WTC11 (cell line): Measurements from ENCODE around the gene ICA1. TPM values are rescaled to one million over a fixed set of nuclear protein-coding genes. Genes with fewer than 3 reads are reported as not detected.

ENCODE experiments used
- ATAC-seq: fragments of 200-7000 bp; cut with Tn5 transposase; 2 replicates; pipeline ENCODE4 v1.10.0; 2021; ENCODE audit warnings: mild to moderate bottlenecking, moderate library complexity
- CTCF ChIA-PET: fragments of 300-600 bp; sonication (Branson Sonifier 250); formaldehyde crosslinking; loops from one replicate; lab custom pipeline; 2021; ENCODE audit warnings: antibody characterized with exemption; lab: Charles Lee
- POLR2A ChIA-PET: fragments of 350-600 bp; sonication (Branson Sonifier 250); formaldehyde crosslinking; loops from one replicate; lab custom pipeline; 2021; ENCODE audit warnings: antibody characterized with exemption; lab: Charles Lee
- DNase-seq: peaks from one replicate; pipeline ENCODE4 v3.0.0; 2021; ENCODE audit warnings: low spot score
- H3K27ac Mint-ChIP-seq: 2 replicates; pipeline ENCODE4 v1.8.0; 2021; ENCODE audit warnings: mixed read lengths
- H3K27me3 Mint-ChIP-seq: 2 replicates; pipeline ENCODE4 v1.8.0; 2021; ENCODE audit warnings: low read depth, mild to moderate bottlenecking, moderate library complexity, mixed read lengths
- H3K36me3 Mint-ChIP-seq: 2 replicates; pipeline ENCODE4 v1.8.0; 2021; ENCODE audit warnings: mixed read lengths
- H3K4me1 Mint-ChIP-seq: 2 replicates; pipeline ENCODE4 v1.8.0; 2022; ENCODE audit warnings: mixed read lengths
- H3K4me3 Mint-ChIP-seq: 2 replicates; pipeline ENCODE4 v1.8.0; 2021; ENCODE audit warnings: mild to moderate bottlenecking, moderate library complexity, mixed read lengths
- H3K9me3 Mint-ChIP-seq: 2 replicates; pipeline ENCODE4 v1.8.0; 2021; ENCODE audit warnings: mixed read lengths
- EMX1 ChIP-seq: fragments of 250-450 bp; sonication (Bioruptor Pico); IDR thresholded peaks from 2 replicates; pipeline ENCODE4 v1.8.0; 2021; ENCODE audit warnings: mild to moderate bottlenecking
- FOXK1 ChIP-seq: sonication (generic); formaldehyde crosslinking; IDR thresholded peaks from 2 replicates; pipeline ENCODE4 v1.8.0; 2022; ENCODE audit warnings: mild to moderate bottlenecking, moderate library complexity, missing genetic modification reagents
- GABPB1 ChIP-seq: sonication (generic); formaldehyde crosslinking; IDR thresholded peaks from 2 replicates; pipeline ENCODE4 v1.8.1; 2023; ENCODE audit warnings: mild to moderate bottlenecking, missing genetic modification reagents
- JAZF1 ChIP-seq: fragments of 250-450 bp; sonication (Bioruptor Pico); IDR thresholded peaks from 2 replicates; pipeline ENCODE4 v1.9.0; 2021; ENCODE audit warnings: moderate library complexity, mild to moderate bottlenecking, inconsistent platforms
- MYBL2 ChIP-seq: sonication (generic); formaldehyde crosslinking; IDR thresholded peaks from 2 replicates; pipeline ENCODE4 v1.8.1; 2023; ENCODE audit warnings: mild to moderate bottlenecking, moderate library complexity, missing genetic modification reagents
- NR1H2 ChIP-seq: sonication (generic); formaldehyde crosslinking; IDR thresholded peaks from 2 replicates; pipeline ENCODE4 v1.9.0; 2021; ENCODE audit warnings: mild to moderate bottlenecking, moderate library complexity, missing genetic modification reagents
- RELA ChIP-seq: sonication (generic); formaldehyde crosslinking; IDR thresholded peaks from 2 replicates; pipeline ENCODE4 v1.8.1; 2022; ENCODE audit warnings: missing genetic modification reagents, mild to moderate bottlenecking, borderline replicate concordance
- RORB ChIP-seq: fragments of 250-450 bp; sonication (Bioruptor Pico); IDR thresholded peaks from 2 replicates; pipeline ENCODE4 v1.9.0; 2021; ENCODE audit warnings: mild to moderate bottlenecking
- SOX15 ChIP-seq: fragments of 250-450 bp; sonication (Bioruptor Pico); IDR thresholded peaks from 2 replicates; pipeline ENCODE4 v1.9.0; 2021; ENCODE audit warnings: mild to moderate bottlenecking
- ZNF671 ChIP-seq: fragments of 250-450 bp; sonication (Bioruptor Pico); IDR thresholded peaks from 2 replicates; pipeline ENCODE4 v1.8.0; 2021; ENCODE audit warnings: mild to moderate bottlenecking
- total RNA-seq: library from RNA; stranded (reverse); gene quantifications from 3 replicates; pipeline ENCODE4 v1.2.3, GENCODE V29; 2021
- TF ChIP-seq, protein P1 (sequence below): sonication (generic); formaldehyde crosslinking; IDR thresholded peaks from 2 replicates; pipeline ENCODE4 v1.8.0; 2022; ENCODE audit warnings: mild to moderate bottlenecking, missing genetic modification reagents
- TF ChIP-seq, protein P2 (sequence below): fragments of 250-450 bp; sonication (Bioruptor Pico); IDR thresholded peaks from 2 replicates; pipeline ENCODE4 v1.9.0; 2021; ENCODE audit warnings: mild to moderate bottlenecking, borderline replicate concordance
- TF ChIP-seq, protein P3 (sequence below): fragments of 250-450 bp; sonication (Bioruptor Pico); IDR thresholded peaks from 2 replicates; pipeline ENCODE4 v1.8.0; 2021; ENCODE audit warnings: mild to moderate bottlenecking
- TF ChIP-seq, protein P4 (sequence below): fragments of 250-450 bp; sonication (Bioruptor Pico); IDR thresholded peaks from 2 replicates; pipeline ENCODE4 v2.1.2; 2022; ENCODE audit warnings: mild to moderate bottlenecking, moderate library complexity
- TF ChIP-seq, protein P5 (sequence below): sonication (generic); formaldehyde crosslinking; IDR thresholded peaks from 2 replicates; pipeline ENCODE4 v1.8.1; 2023; ENCODE audit warnings: mild to moderate bottlenecking, missing genetic modification reagents
- TF ChIP-seq, protein P6 (sequence below): fragments of 250-450 bp; sonication (Bioruptor Pico); IDR thresholded peaks from 2 replicates; pipeline ENCODE4 v1.9.0; 2021; ENCODE audit warnings: mild to moderate bottlenecking
- TF ChIP-seq, protein P7 (sequence below): sonication (generic); formaldehyde crosslinking; IDR thresholded peaks from 2 replicates; pipeline ENCODE4 v1.8.0; 2022; ENCODE audit warnings: mild to moderate bottlenecking, missing genetic modification reagents

Gene ICA1
- total RNA-seq, 1 experiment from 2014 or later: 31.2 TPM

DNA sequence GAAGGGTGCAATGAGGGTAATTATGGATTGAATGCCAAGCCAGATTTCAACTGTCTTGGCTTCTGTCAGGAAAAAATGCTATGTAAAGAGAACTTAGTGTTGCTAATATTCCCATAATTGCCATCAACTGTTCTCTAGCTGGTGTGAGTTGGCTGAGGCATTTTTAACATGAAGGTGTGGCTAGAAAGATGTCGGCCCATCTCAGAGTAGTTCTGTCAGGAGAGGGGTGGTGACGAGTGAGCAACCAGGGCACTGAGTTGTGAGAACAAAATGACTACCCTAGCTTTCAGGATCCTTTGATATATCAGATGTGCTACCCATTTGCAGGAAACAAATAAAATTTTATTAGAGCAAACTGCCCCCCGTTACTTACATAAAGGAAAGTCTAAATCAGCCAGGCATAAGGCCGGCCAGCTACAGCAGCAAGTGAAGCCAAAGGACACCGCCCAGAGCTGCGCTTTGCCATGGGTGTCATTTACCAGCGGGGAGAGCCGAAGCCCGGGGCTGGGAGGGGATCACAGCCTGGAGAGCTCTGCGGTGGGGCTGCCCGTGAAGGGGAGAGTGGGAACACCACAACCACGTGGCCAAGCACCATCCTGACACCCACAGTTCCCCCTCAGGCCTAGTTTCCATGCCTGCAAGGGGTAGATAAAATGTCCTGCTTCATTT lies 141.4 kb downstream of the ICA1 start:
- H3K27me3 Mint-ChIP-seq: no peaks in the 10 kb centered on the region
- CTCF ChIA-PET: no interaction called here
- no peak for TF ChIP-seq JAZF1 (CRISPR knock-in tag)
- no peak for TF ChIP-seq FOXK1 (CRISPR knock-in tag)
- TF ChIP-seq, protein P1, sequence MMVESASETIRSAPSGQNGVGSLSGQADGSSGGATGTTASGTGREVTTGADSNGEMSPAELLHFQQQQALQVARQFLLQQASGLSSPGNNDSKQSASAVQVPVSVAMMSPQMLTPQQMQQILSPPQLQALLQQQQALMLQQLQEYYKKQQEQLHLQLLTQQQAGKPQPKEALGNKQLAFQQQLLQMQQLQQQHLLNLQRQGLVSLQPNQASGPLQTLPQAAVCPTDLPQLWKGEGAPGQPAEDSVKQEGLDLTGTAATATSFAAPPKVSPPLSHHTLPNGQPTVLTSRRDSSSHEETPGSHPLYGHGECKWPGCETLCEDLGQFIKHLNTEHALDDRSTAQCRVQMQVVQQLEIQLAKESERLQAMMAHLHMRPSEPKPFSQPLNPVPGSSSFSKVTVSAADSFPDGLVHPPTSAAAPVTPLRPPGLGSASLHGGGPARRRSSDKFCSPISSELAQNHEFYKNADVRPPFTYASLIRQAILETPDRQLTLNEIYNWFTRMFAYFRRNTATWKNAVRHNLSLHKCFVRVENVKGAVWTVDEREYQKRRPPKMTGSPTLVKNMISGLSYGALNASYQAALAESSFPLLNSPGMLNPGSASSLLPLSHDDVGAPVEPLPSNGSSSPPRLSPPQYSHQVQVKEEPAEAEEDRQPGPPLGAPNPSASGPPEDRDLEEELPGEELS: no peak
- TF ChIP-seq, protein P2, sequence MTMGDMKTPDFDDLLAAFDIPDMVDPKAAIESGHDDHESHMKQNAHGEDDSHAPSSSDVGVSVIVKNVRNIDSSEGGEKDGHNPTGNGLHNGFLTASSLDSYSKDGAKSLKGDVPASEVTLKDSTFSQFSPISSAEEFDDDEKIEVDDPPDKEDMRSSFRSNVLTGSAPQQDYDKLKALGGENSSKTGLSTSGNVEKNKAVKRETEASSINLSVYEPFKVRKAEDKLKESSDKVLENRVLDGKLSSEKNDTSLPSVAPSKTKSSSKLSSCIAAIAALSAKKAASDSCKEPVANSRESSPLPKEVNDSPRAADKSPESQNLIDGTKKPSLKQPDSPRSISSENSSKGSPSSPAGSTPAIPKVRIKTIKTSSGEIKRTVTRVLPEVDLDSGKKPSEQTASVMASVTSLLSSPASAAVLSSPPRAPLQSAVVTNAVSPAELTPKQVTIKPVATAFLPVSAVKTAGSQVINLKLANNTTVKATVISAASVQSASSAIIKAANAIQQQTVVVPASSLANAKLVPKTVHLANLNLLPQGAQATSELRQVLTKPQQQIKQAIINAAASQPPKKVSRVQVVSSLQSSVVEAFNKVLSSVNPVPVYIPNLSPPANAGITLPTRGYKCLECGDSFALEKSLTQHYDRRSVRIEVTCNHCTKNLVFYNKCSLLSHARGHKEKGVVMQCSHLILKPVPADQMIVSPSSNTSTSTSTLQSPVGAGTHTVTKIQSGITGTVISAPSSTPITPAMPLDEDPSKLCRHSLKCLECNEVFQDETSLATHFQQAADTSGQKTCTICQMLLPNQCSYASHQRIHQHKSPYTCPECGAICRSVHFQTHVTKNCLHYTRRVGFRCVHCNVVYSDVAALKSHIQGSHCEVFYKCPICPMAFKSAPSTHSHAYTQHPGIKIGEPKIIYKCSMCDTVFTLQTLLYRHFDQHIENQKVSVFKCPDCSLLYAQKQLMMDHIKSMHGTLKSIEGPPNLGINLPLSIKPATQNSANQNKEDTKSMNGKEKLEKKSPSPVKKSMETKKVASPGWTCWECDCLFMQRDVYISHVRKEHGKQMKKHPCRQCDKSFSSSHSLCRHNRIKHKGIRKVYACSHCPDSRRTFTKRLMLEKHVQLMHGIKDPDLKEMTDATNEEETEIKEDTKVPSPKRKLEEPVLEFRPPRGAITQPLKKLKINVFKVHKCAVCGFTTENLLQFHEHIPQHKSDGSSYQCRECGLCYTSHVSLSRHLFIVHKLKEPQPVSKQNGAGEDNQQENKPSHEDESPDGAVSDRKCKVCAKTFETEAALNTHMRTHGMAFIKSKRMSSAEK (CRISPR knock-in tag): no peak
- no peak for TF ChIP-seq RORB (CRISPR knock-in tag)
- TF ChIP-seq, protein P3, sequence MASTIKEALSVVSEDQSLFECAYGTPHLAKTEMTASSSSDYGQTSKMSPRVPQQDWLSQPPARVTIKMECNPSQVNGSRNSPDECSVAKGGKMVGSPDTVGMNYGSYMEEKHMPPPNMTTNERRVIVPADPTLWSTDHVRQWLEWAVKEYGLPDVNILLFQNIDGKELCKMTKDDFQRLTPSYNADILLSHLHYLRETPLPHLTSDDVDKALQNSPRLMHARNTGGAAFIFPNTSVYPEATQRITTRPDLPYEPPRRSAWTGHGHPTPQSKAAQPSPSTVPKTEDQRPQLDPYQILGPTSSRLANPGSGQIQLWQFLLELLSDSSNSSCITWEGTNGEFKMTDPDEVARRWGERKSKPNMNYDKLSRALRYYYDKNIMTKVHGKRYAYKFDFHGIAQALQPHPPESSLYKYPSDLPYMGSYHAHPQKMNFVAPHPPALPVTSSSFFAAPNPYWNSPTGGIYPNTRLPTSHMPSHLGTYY (CRISPR knock-in tag): no peak
- TF ChIP-seq NR1H2 (CRISPR knock-in tag): no peak
- TF ChIP-seq SOX15 (CRISPR knock-in tag): no peak
- ATAC-seq: no peak
- H3K36me3 Mint-ChIP-seq: peaks cover 9% of the 10 kb centered on the region
- POLR2A ChIA-PET: no interaction called here
- no peak overlapping the region for H3K4me3 Mint-ChIP-seq
- no peak for DNase-seq
- peaks cover 24% of the 10 kb centered on the region for H3K4me1 Mint-ChIP-seq
- no peak overlapping the region for H3K27ac Mint-ChIP-seq
- H3K9me3 Mint-ChIP-seq: peaks cover 5% of the 10 kb centered on the region

DNA sequence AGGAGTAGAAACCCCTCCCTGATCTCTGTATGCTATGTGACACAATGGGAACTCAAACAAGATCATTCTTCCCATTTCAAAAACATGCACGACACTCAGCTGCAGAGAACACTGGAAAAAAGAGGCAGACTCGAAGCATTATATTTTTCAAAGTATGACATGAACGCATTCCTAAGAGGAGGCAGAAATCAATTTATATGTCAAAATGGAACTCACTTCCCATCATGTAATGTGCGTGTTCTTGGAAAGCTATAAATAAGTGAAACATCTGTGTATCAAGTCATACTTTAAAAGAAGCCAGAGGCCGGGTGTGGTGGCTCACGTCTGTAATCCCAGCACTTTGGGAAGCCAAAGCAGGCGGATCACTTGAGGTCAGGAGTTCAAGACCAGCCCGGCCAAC lies 142.7 kb downstream of the ICA1 start:
- DNase-seq: no peak
- TF ChIP-seq, protein P4, sequence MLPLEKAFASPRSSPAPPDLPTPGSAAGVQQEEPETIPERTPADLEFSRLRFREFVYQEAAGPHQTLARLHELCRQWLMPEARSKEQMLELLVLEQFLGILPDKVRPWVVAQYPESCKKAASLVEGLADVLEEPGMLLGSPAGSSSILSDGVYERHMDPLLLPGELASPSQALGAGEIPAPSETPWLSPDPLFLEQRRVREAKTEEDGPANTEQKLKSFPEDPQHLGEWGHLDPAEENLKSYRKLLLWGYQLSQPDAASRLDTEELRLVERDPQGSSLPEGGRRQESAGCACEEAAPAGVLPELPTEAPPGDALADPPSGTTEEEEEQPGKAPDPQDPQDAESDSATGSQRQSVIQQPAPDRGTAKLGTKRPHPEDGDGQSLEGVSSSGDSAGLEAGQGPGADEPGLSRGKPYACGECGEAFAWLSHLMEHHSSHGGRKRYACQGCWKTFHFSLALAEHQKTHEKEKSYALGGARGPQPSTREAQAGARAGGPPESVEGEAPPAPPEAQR (CRISPR knock-in tag): no peak
- no peak for TF ChIP-seq RELA
- TF ChIP-seq, protein P5, sequence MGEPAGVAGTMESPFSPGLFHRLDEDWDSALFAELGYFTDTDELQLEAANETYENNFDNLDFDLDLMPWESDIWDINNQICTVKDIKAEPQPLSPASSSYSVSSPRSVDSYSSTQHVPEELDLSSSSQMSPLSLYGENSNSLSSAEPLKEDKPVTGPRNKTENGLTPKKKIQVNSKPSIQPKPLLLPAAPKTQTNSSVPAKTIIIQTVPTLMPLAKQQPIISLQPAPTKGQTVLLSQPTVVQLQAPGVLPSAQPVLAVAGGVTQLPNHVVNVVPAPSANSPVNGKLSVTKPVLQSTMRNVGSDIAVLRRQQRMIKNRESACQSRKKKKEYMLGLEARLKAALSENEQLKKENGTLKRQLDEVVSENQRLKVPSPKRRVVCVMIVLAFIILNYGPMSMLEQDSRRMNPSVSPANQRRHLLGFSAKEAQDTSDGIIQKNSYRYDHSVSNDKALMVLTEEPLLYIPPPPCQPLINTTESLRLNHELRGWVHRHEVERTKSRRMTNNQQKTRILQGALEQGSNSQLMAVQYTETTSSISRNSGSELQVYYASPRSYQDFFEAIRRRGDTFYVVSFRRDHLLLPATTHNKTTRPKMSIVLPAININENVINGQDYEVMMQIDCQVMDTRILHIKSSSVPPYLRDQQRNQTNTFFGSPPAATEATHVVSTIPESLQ (CRISPR knock-in tag): no peak
- TF ChIP-seq EMX1 (CRISPR knock-in tag): no peak
- no peak for TF ChIP-seq SOX15 (CRISPR knock-in tag)
- TF ChIP-seq, protein P6, sequence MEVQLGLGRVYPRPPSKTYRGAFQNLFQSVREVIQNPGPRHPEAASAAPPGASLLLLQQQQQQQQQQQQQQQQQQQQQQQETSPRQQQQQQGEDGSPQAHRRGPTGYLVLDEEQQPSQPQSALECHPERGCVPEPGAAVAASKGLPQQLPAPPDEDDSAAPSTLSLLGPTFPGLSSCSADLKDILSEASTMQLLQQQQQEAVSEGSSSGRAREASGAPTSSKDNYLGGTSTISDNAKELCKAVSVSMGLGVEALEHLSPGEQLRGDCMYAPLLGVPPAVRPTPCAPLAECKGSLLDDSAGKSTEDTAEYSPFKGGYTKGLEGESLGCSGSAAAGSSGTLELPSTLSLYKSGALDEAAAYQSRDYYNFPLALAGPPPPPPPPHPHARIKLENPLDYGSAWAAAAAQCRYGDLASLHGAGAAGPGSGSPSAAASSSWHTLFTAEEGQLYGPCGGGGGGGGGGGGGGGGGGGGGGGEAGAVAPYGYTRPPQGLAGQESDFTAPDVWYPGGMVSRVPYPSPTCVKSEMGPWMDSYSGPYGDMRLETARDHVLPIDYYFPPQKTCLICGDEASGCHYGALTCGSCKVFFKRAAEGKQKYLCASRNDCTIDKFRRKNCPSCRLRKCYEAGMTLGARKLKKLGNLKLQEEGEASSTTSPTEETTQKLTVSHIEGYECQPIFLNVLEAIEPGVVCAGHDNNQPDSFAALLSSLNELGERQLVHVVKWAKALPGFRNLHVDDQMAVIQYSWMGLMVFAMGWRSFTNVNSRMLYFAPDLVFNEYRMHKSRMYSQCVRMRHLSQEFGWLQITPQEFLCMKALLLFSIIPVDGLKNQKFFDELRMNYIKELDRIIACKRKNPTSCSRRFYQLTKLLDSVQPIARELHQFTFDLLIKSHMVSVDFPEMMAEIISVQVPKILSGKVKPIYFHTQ (CRISPR knock-in tag): no peak
- TF ChIP-seq ZNF671 (CRISPR knock-in tag): no peak
- TF ChIP-seq GABPB1: no peak
- TF ChIP-seq MYBL2 (CRISPR knock-in tag): no peak
- TF ChIP-seq, protein P7, sequence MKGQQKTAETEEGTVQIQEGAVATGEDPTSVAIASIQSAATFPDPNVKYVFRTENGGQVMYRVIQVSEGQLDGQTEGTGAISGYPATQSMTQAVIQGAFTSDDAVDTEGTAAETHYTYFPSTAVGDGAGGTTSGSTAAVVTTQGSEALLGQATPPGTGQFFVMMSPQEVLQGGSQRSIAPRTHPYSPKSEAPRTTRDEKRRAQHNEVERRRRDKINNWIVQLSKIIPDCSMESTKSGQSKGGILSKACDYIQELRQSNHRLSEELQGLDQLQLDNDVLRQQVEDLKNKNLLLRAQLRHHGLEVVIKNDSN (CRISPR knock-in tag): no peak
- H3K9me3 Mint-ChIP-seq: peaks cover 12% of the 10 kb centered on the region
- ChIA-PET CTCF (interaction anchor here (1.0 to 1.8 kb wide), 2 partner anchors 71 to 177 kb away, joined by 3 to 4 read pairs; no protein-coding TSS in a partner anchor), POLR2A (no interaction called here)
- no peaks in the 10 kb centered on the region for H3K27me3 Mint-ChIP-seq
- H3K36me3 Mint-ChIP-seq: peaks cover 13% of the 10 kb centered on the region; the same call in 1 of the 2 replicates
- no peak overlapping the region for H3K4me3 Mint-ChIP-seq
- peak overlapping the region; percentile 38 for H3K27ac Mint-ChIP-seq
- ATAC-seq: no peak
- H3K4me1 Mint-ChIP-seq: peaks cover 23% of the 10 kb centered on the region
